SK-N-SH treated with all-trans-retinoic acid at 6 μM for 48 hours (cell line): ENCODE measurements around the gene LTBP1.

Experiments
- ATAC-seq: fragments of 200-7000 bp; cut with Tn5 transposase; 3 replicates; pipeline ENCODE4 v1.9.1; 2020; ENCODE audit warnings: mild to moderate bottlenecking, moderate library complexity
- ARNTL ChIP-seq: fragments of 450-650 bp; formaldehyde crosslinking; IDR thresholded peaks from 2 replicates; pipeline ENCODE4 v1.5.0; 2020; ENCODE audit warnings: low read depth, mild to moderate bottlenecking, moderate library complexity, borderline replicate concordance
- BACH2 ChIP-seq: fragments of 250-450 bp; sonication (Bioruptor Pico); IDR thresholded peaks from 2 replicates; pipeline ENCODE4 v1.9.0; 2021; ENCODE audit warnings: mild to moderate bottlenecking, borderline replicate concordance
- CREB5 ChIP-seq: fragments of 250-450 bp; sonication (Bioruptor Pico); IDR thresholded peaks from 2 replicates; pipeline ENCODE4 v1.5.1; 2020; ENCODE audit warnings: low read depth, mild to moderate bottlenecking, moderate library complexity
- CSDC2 ChIP-seq: fragments of 250-450 bp; sonication (Bioruptor Pico); IDR thresholded peaks from 2 replicates; pipeline ENCODE4 v1.5.0; 2020; ENCODE audit warnings: mild to moderate bottlenecking, moderate library complexity
- CSRNP3 ChIP-seq: fragments of 250-450 bp; sonication (Bioruptor Pico); IDR thresholded peaks from 2 replicates; pipeline ENCODE4 v1.5.1; 2021; ENCODE audit warnings: mild to moderate bottlenecking, moderate library complexity
- GLIS3 ChIP-seq: fragments of 250-450 bp; sonication (Bioruptor Pico); IDR thresholded peaks from 2 replicates; pipeline ENCODE4 v1.5.0; 2020; ENCODE audit warnings: mild to moderate bottlenecking, moderate library complexity
- ISL1 ChIP-seq: fragments of 250-450 bp; sonication (Bioruptor Pico); IDR thresholded peaks from 2 replicates; pipeline ENCODE4 v2.1.2; 2022; ENCODE audit warnings: mild to moderate bottlenecking, moderate library complexity
- OSR1 ChIP-seq: fragments of 250-450 bp; sonication (Bioruptor Pico); IDR thresholded peaks from 2 replicates; pipeline ENCODE4 v1.8.0; 2022; ENCODE audit warnings: moderate library complexity, mild to moderate bottlenecking, inconsistent platforms
- PATZ1 ChIP-seq: fragments of 250-450 bp; sonication (Bioruptor Pico); IDR thresholded peaks from 2 replicates; pipeline ENCODE4 v1.8.0; 2020; ENCODE audit warnings: mild to moderate bottlenecking, moderate library complexity, borderline replicate concordance
- PPARA ChIP-seq: fragments of 250-450 bp; sonication (Bioruptor Pico); IDR thresholded peaks from 2 replicates; pipeline ENCODE4 v1.5.0; 2020; ENCODE audit warnings: mild to moderate bottlenecking, borderline replicate concordance
- RARB ChIP-seq: fragments of 250-450 bp; sonication (Bioruptor Pico); IDR thresholded peaks from 2 replicates; pipeline ENCODE4 v1.8.0; 2021; ENCODE audit warnings: mild to moderate bottlenecking, moderate library complexity
- SNAI2 ChIP-seq: fragments of 250-450 bp; sonication (Bioruptor Pico); IDR thresholded peaks from 2 replicates; pipeline ENCODE4 v1.5.0; 2020; ENCODE audit warnings: mild to moderate bottlenecking, moderate library complexity
- TCF4 ChIP-seq: fragments of 250-450 bp; sonication (Bioruptor Pico); IDR thresholded peaks from 2 replicates; pipeline ENCODE4 v1.8.0; 2021; ENCODE audit warnings: mild to moderate bottlenecking, moderate library complexity, borderline replicate concordance
- TOX ChIP-seq: fragments of 250-450 bp; sonication (Bioruptor Pico); IDR thresholded peaks from 2 replicates; pipeline ENCODE4 v1.8.0; 2021; ENCODE audit warnings: mild to moderate bottlenecking, moderate library complexity, borderline replicate concordance
- TSHZ2 ChIP-seq: fragments of 250-450 bp; sonication (Bioruptor Pico); IDR thresholded peaks from 2 replicates; pipeline ENCODE4 v1.5.0; 2020; ENCODE audit warnings: mild to moderate bottlenecking, moderate library complexity
- ZC3H10 ChIP-seq: fragments of 250-450 bp; sonication (Bioruptor Pico); IDR thresholded peaks from 2 replicates; pipeline ENCODE4 v1.5.1; 2021; ENCODE audit warnings: mild to moderate bottlenecking, moderate library complexity
- ZFP3 ChIP-seq: fragments of 250-450 bp; sonication (Bioruptor Pico); IDR thresholded peaks from 2 replicates; pipeline ENCODE4 v1.5.0; 2020; ENCODE audit warnings: mild to moderate bottlenecking, moderate library complexity
- ZFP30 ChIP-seq: fragments of 450-650 bp; formaldehyde crosslinking; IDR thresholded peaks from 2 replicates; pipeline ENCODE4 v1.5.0; 2022; ENCODE audit warnings: mild to moderate bottlenecking, moderate library complexity
- ZNF565 ChIP-seq: fragments of 450-650 bp; formaldehyde crosslinking; conservative IDR thresholded peaks from 2 replicates; pipeline ENCODE4 v1.5.0; 2020; ENCODE audit warnings: low read depth, mild to moderate bottlenecking, moderate library complexity
- ZNF70 ChIP-seq: fragments of 450-650 bp; formaldehyde crosslinking; IDR thresholded peaks from 2 replicates; pipeline ENCODE4 v1.5.0; 2020; ENCODE audit warnings: mild to moderate bottlenecking, moderate library complexity
- ZNF8 ChIP-seq: fragments of 450-650 bp; formaldehyde crosslinking; IDR thresholded peaks from 2 replicates; pipeline ENCODE4 v1.5.0; 2020; ENCODE audit warnings: mild to moderate bottlenecking, moderate library complexity

The LTBP1 gene

GRCh38 chr2:32958821-32959220 is 12.1 kb downstream of the LTBP1 start:
- no peak for ATAC-seq
- no peak for TF ChIP-seq OSR1 (CRISPR knock-in tag)
- no peak for TF ChIP-seq ZNF565 (CRISPR knock-in tag)
- TF ChIP-seq TOX (CRISPR knock-in tag): no peak
- TF ChIP-seq RARB (CRISPR knock-in tag): no peak
- TF ChIP-seq, all 23 proteins: peak for 0

DNA sequence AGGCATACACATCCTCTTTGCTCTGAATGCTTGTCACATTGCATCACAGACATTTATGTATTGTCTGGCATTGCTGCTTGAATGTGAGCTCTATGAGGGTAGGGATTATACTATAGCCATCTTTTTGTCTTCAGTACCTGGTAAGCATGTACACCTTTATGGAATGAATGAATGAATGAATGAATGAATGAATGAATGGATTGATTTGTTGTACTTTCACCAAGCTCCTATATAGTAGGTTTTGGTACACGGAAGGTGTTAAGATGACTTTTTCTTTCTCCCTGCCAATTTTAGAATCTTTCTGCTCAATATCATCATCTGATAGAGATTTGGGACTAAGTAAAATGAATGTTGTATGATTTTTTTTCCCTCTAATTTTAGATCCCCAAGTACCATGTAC is 13.5 kb downstream of the LTBP1 start:
- ATAC-seq: no peak
- TF ChIP-seq TCF4 (CRISPR knock-in tag) (no peak), CSDC2 (no peak), CREB5 (CRISPR knock-in tag) (no peak), BACH2 (CRISPR knock-in tag) (no peak)

DNA sequence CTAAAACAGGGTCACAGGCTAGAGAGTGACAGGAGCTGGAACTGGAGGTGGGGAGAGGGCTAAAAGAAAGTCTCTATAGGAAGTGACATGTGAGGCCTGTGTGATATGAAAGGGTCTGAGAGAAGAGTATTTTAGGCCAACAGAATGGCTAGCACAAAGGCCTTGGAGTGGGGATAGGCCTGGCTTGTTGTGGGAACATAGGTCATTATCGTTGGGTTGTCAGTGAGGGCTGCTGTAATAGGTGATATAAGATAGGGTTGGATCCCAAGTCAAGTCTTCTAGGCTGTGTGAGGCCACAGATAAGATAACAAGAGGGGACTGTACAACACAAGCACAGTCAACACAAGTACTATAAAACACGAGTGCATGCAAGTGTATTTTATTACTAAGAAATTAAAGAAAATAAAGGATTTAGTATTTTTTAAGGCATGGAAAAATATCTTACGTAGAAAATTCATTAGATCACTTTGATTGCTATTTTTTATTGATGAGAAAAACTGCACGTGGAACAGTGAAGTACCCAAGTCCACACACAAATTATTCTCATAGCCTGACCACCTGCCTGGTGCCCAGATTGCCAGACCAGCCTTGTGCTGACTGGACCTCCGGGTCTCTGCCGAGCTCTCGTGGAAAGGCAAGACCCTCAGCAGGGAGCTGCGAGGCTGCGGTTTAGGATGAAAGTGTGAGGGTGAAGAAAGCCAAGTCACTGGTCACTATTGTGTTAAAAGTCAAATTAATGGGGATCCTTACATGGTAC is 14.1 kb downstream of the LTBP1 start:
- TF ChIP-seq RARB (CRISPR knock-in tag) (no peak), SNAI2 (CRISPR knock-in tag) (no peak), TCF4 (CRISPR knock-in tag) (no peak), BACH2 (CRISPR knock-in tag) (no peak), PATZ1 (CRISPR knock-in tag) (no peak), ZNF565 (CRISPR knock-in tag) (no peak), CSRNP3 (CRISPR knock-in tag) (no peak), ZFP30 (no peak)
- ATAC-seq: no peak

DNA sequence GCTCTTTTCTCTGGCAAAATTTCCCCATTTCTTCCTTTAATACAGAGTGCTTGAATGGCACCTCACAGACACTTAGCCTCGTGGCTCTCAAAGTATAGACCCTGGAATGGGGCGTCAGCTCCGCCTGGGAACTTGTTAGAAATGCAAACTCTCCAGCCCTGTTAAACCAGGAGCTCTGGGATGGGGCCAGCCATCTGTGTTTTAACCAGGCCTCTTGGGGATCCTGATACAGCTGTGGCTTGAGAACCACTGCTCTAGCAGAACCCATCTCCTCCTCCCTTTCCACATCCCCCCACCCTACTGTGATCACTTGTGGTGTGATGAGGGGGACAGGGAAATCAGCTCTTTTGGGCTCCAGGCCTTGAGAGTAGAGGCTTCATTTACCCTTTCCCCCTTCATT is 15.9 kb downstream of the LTBP1 start:
- TF ChIP-seq SNAI2 (CRISPR knock-in tag) (no peak), ZFP3 (CRISPR knock-in tag) (no peak), BACH2 (CRISPR knock-in tag) (no peak), ZFP30 (no peak), TOX (CRISPR knock-in tag) (no peak), GLIS3 (CRISPR knock-in tag) (no peak), TCF4 (CRISPR knock-in tag) (no peak), OSR1 (CRISPR knock-in tag) (no peak), RARB (CRISPR knock-in tag) (no peak), ISL1 (no peak), ZNF8 (CRISPR knock-in tag) (no peak), CREB5 (CRISPR knock-in tag) (no peak), TSHZ2 (no peak), PPARA (CRISPR knock-in tag) (no peak), CSRNP3 (CRISPR knock-in tag) (no peak), ZC3H10 (CRISPR knock-in tag) (no peak), PATZ1 (CRISPR knock-in tag) (no peak), CSDC2 (no peak), ZNF70 (CRISPR knock-in tag) (no peak), ARNTL (CRISPR knock-in tag) (no peak)
- no peak for ATAC-seq
